SKM-1 (cell line): ENCODE measurements around the gene GNAZ.
"Not testable (repeated sequence)": the region's sequence is repeated elsewhere in the genome, so short reads cannot be mapped to it uniquely, and the experiment has no call there.

Source experiments
- DNase-seq: peaks from one replicate; lab custom pipeline; 2025; ENCODE audit not compliant: unreplicated experiment; lab: John Stamatoyannopoulos, UW

The GNAZ gene

GRCh38 chr22:23130697-23131096 is 60.4 kb downstream of the GNAZ start:
- DNase-seq = no peak

GRCh38 chr22:23131931-23132330 is 61.6 kb downstream of the GNAZ start:
- no peak for DNase-seq

- no peak for DNase-seq
Measured at GRCh38 chr22:23132376-23133091, 62.2 kb downstream of the GNAZ start.

- no peak for DNase-seq
Measured at GRCh38 chr22:23133922-23134321, 63.6 kb downstream of the GNAZ start.

- DNase-seq = not testable (repeated sequence)
Measured at GRCh38 chr22:23136991-23137390, 66.7 kb downstream of the GNAZ start.

- DNase-seq = no peak
Measured at GRCh38 chr22:23137468-23137867, 67.1 kb downstream of the GNAZ start.

GRCh38 chr22:23137905-23138561 is 67.7 kb downstream of the GNAZ start:
- DNase-seq = peak; percentile 76

GRCh38 chr22:23138584-23139435 is 68.5 kb downstream of the GNAZ start:
- no peak for DNase-seq

- no peak for DNase-seq
Measured at GRCh38 chr22:23140385-23140784, 70.1 kb downstream of the GNAZ start.

- no peak for DNase-seq
Measured at GRCh38 chr22:23142546-23143105, 72.3 kb downstream of the GNAZ start.

GRCh38 chr22:23143119-23143518 is 72.8 kb downstream of the GNAZ start:
- no peak for DNase-seq

GRCh38 chr22:23144432-23144831 is 74.1 kb downstream of the GNAZ start:
- DNase-seq = no peak

- DNase-seq = no peak
Measured at GRCh38 chr22:23144932-23145877, 74.9 kb downstream of the GNAZ start, which contains the start of gene RAB36. RAB36 (plus strand) TSS chr22:23145477; CDS start chr22:23146617, 1,140 bp downstream.

- DNase-seq = no peak
Measured at GRCh38 chr22:23145878-23146470, 75.7 kb downstream of the GNAZ start.

- no peak for DNase-seq
Measured at GRCh38 chr22:23146478-23147205, 76.3 kb downstream of the GNAZ start.

- no peak for DNase-seq
Measured at GRCh38 chr22:23147617-23148387, 77.5 kb downstream of the GNAZ start.

GRCh38 chr22:23149743-23150238 is 79.5 kb downstream of the GNAZ start:
- no peak for DNase-seq

GRCh38 chr22:23150762-23151161 is 80.4 kb downstream of the GNAZ start:
- DNase-seq = no peak
